ENCODE measurements around the gene PSMD6. TPM values are rescaled to one million over a fixed set of nuclear protein-coding genes. Genes with fewer than 3 reads are reported as not detected.
A peak's percentile ranks its signal among the peaks of the same experiment; 100 is the strongest.

The PSMD6 gene
- total RNA-seq, 4 donors from 2014 or later = 54.6 to 82.3 (median 68.0) TPM

DNA sequence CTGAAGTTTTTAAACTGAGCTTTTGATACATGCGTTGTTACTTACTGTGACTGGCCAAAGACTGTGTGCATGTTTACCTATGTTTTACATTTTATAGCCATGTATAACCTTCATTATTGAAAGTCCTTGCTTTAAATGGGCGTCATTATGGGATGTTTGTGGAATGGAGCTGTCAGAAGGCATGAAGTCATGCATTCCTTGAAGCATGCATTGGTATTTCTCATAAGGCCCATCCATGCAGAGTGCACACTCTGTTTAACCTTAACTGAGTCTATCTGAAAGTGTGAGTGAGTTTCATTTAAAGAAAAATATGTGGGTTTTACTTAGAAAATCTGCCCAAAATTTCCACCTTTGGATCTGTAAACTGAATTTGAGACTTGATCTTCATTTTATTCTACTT is 51.1 kb downstream of the PSMD6 start:
- TF ChIP-seq, protein P1, sequence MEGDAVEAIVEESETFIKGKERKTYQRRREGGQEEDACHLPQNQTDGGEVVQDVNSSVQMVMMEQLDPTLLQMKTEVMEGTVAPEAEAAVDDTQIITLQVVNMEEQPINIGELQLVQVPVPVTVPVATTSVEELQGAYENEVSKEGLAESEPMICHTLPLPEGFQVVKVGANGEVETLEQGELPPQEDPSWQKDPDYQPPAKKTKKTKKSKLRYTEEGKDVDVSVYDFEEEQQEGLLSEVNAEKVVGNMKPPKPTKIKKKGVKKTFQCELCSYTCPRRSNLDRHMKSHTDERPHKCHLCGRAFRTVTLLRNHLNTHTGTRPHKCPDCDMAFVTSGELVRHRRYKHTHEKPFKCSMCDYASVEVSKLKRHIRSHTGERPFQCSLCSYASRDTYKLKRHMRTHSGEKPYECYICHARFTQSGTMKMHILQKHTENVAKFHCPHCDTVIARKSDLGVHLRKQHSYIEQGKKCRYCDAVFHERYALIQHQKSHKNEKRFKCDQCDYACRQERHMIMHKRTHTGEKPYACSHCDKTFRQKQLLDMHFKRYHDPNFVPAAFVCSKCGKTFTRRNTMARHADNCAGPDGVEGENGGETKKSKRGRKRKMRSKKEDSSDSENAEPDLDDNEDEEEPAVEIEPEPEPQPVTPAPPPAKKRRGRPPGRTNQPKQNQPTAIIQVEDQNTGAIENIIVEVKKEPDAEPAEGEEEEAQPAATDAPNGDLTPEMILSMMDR (IDR thresholded peaks at IDR 0.05) = no peak
- TF ChIP-seq POLR2AphosphoS5 (IDR thresholded peaks at IDR 0.05) (no peak), EP300 (IDR thresholded peaks at IDR 0.05) (no peak), POLR2A (IDR thresholded peaks at IDR 0.05) (no peak)
- peaks cover 75% of the 10 kb centered on the region for H3K4me1 ChIP-seq
- H3K9me3 ChIP-seq = no peaks in the 10 kb centered on the region
- H3K27ac ChIP-seq = no peak overlapping the region
- 68% methylated on average over 2 of the region's 2 CpGs for WGBS
- no peaks in the 10 kb centered on the region for H3K27me3 ChIP-seq
- no peak for DNase-seq (ENCODE audit: low spot score in 2 of 2)
- no peak overlapping the region for H3K4me3 ChIP-seq
- H3K36me3 ChIP-seq = no peaks in the 10 kb centered on the region

DNA sequence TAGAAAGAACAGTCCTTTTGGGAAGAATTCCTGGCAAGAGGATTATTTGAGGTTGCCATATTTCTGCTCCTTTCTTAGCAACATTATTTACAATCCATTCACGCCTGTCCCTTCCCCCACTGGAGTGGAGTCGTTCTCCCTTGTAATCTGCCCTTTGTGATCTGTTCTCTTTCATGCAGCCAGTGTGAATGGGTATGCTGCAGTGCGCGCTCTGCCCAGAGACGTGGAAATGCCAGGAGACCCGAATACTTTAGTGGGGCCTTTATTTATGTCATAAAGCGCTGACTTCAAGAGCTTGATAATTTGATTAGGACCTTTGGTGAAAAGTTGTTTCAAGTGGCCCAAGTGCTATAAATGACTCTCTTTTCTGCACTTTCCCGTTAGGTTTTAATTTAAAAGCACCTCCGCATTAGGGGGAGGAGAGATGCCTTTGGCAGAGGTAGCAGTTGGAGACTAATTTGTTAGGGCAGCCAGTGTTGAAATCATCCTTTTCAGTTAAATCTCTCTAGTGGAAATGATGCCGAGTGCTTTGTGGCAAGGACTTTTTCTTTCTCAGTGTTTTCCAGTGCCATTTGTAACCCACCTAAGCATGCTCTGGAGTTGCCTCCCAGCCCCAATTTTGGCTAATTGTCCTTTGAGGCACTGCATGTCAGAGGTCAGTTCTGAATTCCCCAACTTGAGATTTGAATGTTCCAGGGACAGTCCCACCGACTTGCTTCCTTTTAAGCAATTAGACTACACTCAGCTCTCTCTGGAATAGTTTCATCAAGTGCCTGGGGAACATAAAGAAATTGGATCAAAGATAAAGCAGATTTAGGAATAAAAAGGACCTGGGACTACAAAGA is 52.4 kb downstream of the PSMD6 start:
- no peak for TF ChIP-seq POLR2AphosphoS5 (IDR thresholded peaks at IDR 0.05)
- no peak for TF ChIP-seq POLR2A (IDR thresholded peaks at IDR 0.05)
- TF ChIP-seq EP300 (IDR thresholded peaks at IDR 0.05) = no peak
- TF ChIP-seq, protein P1 (IDR thresholded peaks at IDR 0.05) = no peak
- Histone ChIP-seq H3K9me3 (no peaks in the 10 kb centered on the region), H3K4me1 (peaks cover 69% of the 10 kb centered on the region), H3K36me3 (no peaks in the 10 kb centered on the region), H3K27ac (peak overlapping the region; percentile 6), H3K4me3 (no peak overlapping the region), H3K27me3 (no peaks in the 10 kb centered on the region)
- DNase-seq (ENCODE audit: low spot score in 2 of 2) = no peak
- WGBS = 52% methylated on average over 11 of the region's 11 CpGs

DNA sequence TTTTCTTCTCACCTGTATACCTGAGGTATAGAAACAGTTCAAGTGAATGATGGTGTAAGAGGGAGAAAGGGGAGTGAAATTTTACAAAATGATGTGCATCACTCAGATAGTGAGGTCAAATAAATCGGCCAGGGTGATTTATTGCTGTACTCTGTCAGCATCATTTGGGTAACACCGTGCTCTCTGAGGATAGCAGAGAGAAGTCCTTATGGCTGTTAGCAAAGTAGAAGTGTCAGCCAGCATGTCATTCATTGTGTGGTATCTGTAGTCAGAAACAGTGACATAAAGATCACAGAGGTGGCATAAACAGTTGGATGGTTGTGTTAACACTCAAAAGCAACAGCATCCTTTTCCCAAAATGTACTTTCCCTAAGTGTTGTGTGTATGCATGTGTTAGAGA is 53.4 kb downstream of the PSMD6 start:
- H3K27ac ChIP-seq = peak overlapping the region; percentile 78
- H3K4me1 ChIP-seq = peaks cover 67% of the 10 kb centered on the region
- no peak overlapping the region for H3K4me3 ChIP-seq
- no peaks in the 10 kb centered on the region for H3K27me3 ChIP-seq
- no peak for DNase-seq (ENCODE audit: low spot score in 2 of 2)
- no peak for TF ChIP-seq POLR2AphosphoS5 (IDR thresholded peaks at IDR 0.05)
- H3K9me3 ChIP-seq = no peaks in the 10 kb centered on the region
- 25% methylated on average over 2 of the region's 2 CpGs for WGBS
- no peaks in the 10 kb centered on the region for H3K36me3 ChIP-seq

DNA sequence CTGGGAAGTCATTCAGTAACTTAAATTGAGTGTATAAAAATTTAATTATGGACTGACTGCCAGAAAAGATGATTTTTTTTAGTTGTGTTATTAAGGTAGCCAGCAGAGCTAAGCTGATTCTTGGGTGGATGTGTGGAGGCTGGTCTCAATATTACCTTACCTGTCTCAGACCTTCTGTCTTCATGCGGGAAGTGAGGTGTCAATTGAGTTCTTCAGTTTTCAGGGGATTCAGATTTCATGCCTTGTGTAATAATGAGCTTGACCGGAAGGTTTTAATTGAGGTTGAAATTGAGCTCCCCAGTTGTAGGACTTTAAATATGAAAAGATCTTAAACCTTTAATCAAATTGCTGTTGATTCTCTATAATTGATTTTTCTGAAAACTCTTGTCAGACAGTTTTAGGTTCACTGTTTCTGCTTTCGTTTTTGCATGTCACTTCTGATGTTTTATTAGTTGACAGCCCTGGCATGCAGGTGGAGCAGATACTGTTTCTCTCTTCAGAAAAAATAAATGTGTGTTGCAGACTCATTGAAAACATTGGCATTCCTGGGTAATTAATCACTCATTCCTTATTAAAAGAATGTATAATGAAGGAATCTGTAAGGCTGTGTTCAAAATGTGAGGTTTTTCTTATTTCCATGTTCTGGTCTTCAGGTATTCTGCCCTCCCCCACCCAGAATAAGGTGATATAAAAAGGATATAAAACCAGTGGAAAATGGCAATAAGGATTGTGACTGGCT is 54.5 kb downstream of the PSMD6 start:
- TF ChIP-seq EP300 (IDR thresholded peaks at IDR 0.05) (no peak), POLR2A (IDR thresholded peaks at IDR 0.05) (no peak), POLR2AphosphoS5 (IDR thresholded peaks at IDR 0.05) (no peak)
- TF ChIP-seq, protein P1 (IDR thresholded peaks at IDR 0.05) = no peak
- Histone ChIP-seq H3K36me3 (no peaks in the 10 kb centered on the region), H3K27ac (peak overlapping the region; percentile 78), H3K9me3 (no peaks in the 10 kb centered on the region), H3K27me3 (no peaks in the 10 kb centered on the region), H3K4me1 (peaks cover 68% of the 10 kb centered on the region), H3K4me3 (peak overlapping the region; percentile 40)
- WGBS = 40% methylated on average over 3 of the region's 3 CpGs
- DNase-seq (ENCODE audit: low spot score in 2 of 2) = no peak

DNA sequence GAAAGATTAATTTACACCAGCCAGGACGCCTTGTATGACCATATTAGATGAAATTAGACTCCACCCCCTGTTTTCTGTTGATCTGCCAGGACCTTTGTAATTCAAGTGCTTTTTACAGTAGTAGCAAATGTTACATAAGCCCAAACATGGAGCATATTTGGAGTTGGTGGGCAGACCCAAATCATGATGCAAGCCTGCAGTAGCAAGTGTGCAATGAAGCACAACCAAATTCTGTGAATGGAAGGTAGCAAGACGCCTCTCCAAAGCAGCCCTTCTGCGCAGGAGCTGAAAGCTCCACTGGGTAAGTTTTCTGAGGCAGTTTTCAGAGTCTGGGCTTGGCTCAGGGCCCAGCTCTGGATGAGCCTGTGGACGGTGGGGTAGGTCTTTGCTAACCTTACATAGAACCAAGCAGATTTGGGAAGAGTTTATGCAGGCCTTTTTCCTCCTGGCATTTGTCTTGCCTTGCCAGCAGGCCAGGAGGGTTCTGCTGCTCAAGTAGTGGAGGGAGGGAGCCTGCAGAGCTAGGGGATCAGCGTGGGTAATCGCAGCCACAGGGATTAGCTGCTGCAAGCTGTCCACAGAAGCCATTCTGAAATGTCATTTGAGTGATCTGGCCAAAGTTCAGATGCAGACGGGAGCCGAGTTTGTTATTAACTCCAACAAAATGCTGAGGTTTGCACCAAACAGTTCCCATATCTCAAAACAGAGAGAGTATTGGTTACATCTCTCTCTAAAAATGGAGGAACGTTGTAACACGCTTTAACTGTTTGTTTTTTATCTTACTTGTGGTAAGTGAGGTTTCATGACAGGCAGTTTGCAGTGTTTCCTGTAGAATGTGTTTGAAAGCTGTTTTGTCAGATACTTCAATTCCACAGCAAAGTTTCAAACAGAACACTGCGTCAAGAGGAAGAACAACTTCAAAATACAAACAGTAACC is 55.4 kb downstream of the PSMD6 start:
- H3K27ac ChIP-seq = peak overlapping the region; percentile 78
- TF ChIP-seq EP300 (IDR thresholded peaks at IDR 0.05) (no peak), POLR2A (IDR thresholded peaks at IDR 0.05) (peak in 1 of 2 donors; percentile 14), POLR2AphosphoS5 (IDR thresholded peaks at IDR 0.05) (no peak)
- TF ChIP-seq, protein P1 (IDR thresholded peaks at IDR 0.05) = no peak
- no peak for DNase-seq (ENCODE audit: low spot score in 2 of 2)
- H3K4me3 ChIP-seq = peak overlapping the region; percentile 40
- H3K9me3 ChIP-seq = no peaks in the 10 kb centered on the region
- H3K27me3 ChIP-seq = no peaks in the 10 kb centered on the region
- no peaks in the 10 kb centered on the region for H3K36me3 ChIP-seq
- H3K4me1 ChIP-seq = peaks cover 68% of the 10 kb centered on the region
- WGBS = 8% methylated on average over 11 of the region's 11 CpGs
